Peyer's patch (tissue), 4 donors: ENCODE measurements around the gene TXNDC16. TPM values are rescaled to one million over a fixed set of nuclear protein-coding genes. Genes with fewer than 3 reads are reported as not detected.

ENCODE experiments used
- DNase-seq, 3 donors: peaks; one replicate each; pipeline ENCODE4 v3.0.0-alpha.2; 2017 to 2019
- H3K27ac ChIP-seq, 4 donors: fragments of 200-600 bp; sonication (generic); one replicate each; pipeline ENCODE4 v1.5.1; 2016 to 2019
- H3K27me3 ChIP-seq, 2 donors: fragments of 200-600 bp; sonication (generic); one replicate each; pipeline ENCODE4 v1.5.1; 2019
- H3K36me3 ChIP-seq, 3 donors: fragments of 200-600 bp; sonication (generic); one replicate each; pipeline ENCODE4 v1.5.1; 2016 to 2019
- H3K4me1 ChIP-seq, 4 donors: fragments of 200-600 bp; sonication (generic); one replicate each; pipeline ENCODE4 v1.5.1; 2016 to 2019
- H3K4me3 ChIP-seq, 4 donors: fragments of 200-600 bp; sonication (generic); 1 replicate in 3 of 4; 2 replicates in 1 of 4; pipeline ENCODE4 v1.5.1; 2016 to 2019; ENCODE audit warnings: mild to moderate bottlenecking in 1 of 4
- H3K9me3 ChIP-seq, 4 donors: fragments of 200-600 bp; sonication (generic); one replicate each; pipeline ENCODE4 v1.5.1; 2016 to 2019; ENCODE audit warnings: mild to moderate bottlenecking in 1 of 4
- CTCF ChIP-seq, 6 experiments: fragments of 450-650 bp in 4 of 6; fragments of 200-600 bp in 2 of 6; sonication (generic) in 1 of 6; IDR thresholded peaks; one replicate each; pipeline ENCODE4 v1.5.1; 2017 to 2019; ENCODE audit warnings: antibody characterized with exemption in 6 of 6, mild to moderate bottlenecking in 3 of 6, moderate library complexity in 1 of 6
- POLR2A ChIP-seq, 2 donors: fragments of 450-650 bp; IDR thresholded peaks; one replicate each; pipeline ENCODE4 v1.5.1; 2017; ENCODE audit warnings: antibody characterized with exemption in 2 of 2, mild to moderate bottlenecking in 2 of 2, moderate library complexity in 2 of 2
- total RNA-seq, 4 donors: library from RNA; depleted of rRNA; stranded (reverse); fragments of >200 nt; gene quantifications; one replicate each; pipeline ENCODE4 v1.1.0, GENCODE V29; 2016

Gene TXNDC16
- total RNA-seq, 4 donors from 2014 or later = 3.3 to 5.6 (median 4.6) TPM

- Histone ChIP-seq H3K27me3 (no peaks in the 10 kb centered on the region), H3K36me3 (no peaks in the 10 kb centered on the region), H3K27ac (no peak overlapping the region), H3K4me3 (no peak overlapping the region), H3K9me3 (no peaks in the 10 kb centered on the region), H3K4me1 (peaks cover 0 to 5% (median 0%) of the 10 kb centered on the region in 4 donors)
- no peak for DNase-seq
- TF ChIP-seq CTCF (IDR thresholded peaks at IDR 0.05) (no peak), POLR2A (IDR thresholded peaks at IDR 0.05) (no peak)
Measured at GRCh38 chr14:52558688-52559087, 6.4 kb upstream of the TXNDC16 start.

GRCh38 chr14:52553671-52554575 lies 1.6 kb upstream of the TXNDC16 start:
- Histone ChIP-seq H3K27ac (peak overlapping the region in 3 of 4 donors; percentile 88 to 91 (median 90)), H3K27me3 (no peaks in the 10 kb centered on the region), H3K36me3 (no peaks in the 10 kb centered on the region), H3K9me3 (no peaks in the 10 kb centered on the region), H3K4me3 (peak overlapping the region; percentile 66 to 81 (median 74)), H3K4me1 (peaks cover 0 to 20% (median 0%) of the 10 kb centered on the region in 4 donors)
- peak; percentile 79 to 94 (median 91) for DNase-seq
- TF ChIP-seq CTCF (IDR thresholded peaks at IDR 0.05) (no peak), POLR2A (IDR thresholded peaks at IDR 0.05) (peak in 1 of 2 donors; percentile 21)

GRCh38 chr14:52553002-52553670 lies 831 bp upstream of the TXNDC16 start:
- DNase-seq = peak in 2 of 3 donors; percentile 34 to 65
- Histone ChIP-seq H3K27ac (peak overlapping the region; percentile 77 to 91 (median 89)), H3K36me3 (no peaks in the 10 kb centered on the region), H3K9me3 (no peaks in the 10 kb centered on the region), H3K27me3 (no peaks in the 10 kb centered on the region), H3K4me1 (peaks cover 0 to 20% (median 0%) of the 10 kb centered on the region in 4 donors), H3K4me3 (peak overlapping the region; percentile 66 to 81 (median 74))
- no peak for TF ChIP-seq CTCF (IDR thresholded peaks at IDR 0.05)
- TF ChIP-seq POLR2A (IDR thresholded peaks at IDR 0.05) = no peak

- Histone ChIP-seq H3K27me3 (no peaks in the 10 kb centered on the region), H3K36me3 (no peaks in the 10 kb centered on the region), H3K4me3 (peak overlapping the region; percentile 66 to 77 (median 74)), H3K4me1 (peaks cover 0 to 20% (median 0%) of the 10 kb centered on the region in 4 donors), H3K9me3 (no peaks in the 10 kb centered on the region), H3K27ac (peak overlapping the region; percentile 81 to 91 (median 89))
- TF ChIP-seq POLR2A (IDR thresholded peaks at IDR 0.05) = no peak
- TF ChIP-seq CTCF (IDR thresholded peaks at IDR 0.05) = no peak
- peak in 1 of 3 donors; percentile 23 for DNase-seq
Measured at GRCh38 chr14:52551696-52552062, 626 bp downstream of the TXNDC16 start.

- DNase-seq = no peak
- Histone ChIP-seq H3K27me3 (no peaks in the 10 kb centered on the region), H3K4me1 (peaks cover 0 to 20% (median 0%) of the 10 kb centered on the region in 4 donors), H3K27ac (peak overlapping the region in 1 of 4 donors; percentile 81), H3K9me3 (no peaks in the 10 kb centered on the region), H3K36me3 (no peaks in the 10 kb centered on the region), H3K4me3 (peak overlapping the region; percentile 66 to 77 (median 74))
- TF ChIP-seq CTCF (IDR thresholded peaks at IDR 0.05) (no peak), POLR2A (IDR thresholded peaks at IDR 0.05) (no peak)
Measured at GRCh38 chr14:52551205-52551604, 1.1 kb downstream of the TXNDC16 start.
